ENCODE results near the gene TMC8. TPM values are rescaled to one million over a fixed set of nuclear protein-coding genes. Genes with fewer than 3 reads are reported as not detected.
"Not testable (repeated sequence)": the region's sequence is repeated elsewhere in the genome, so short reads cannot be mapped to it uniquely, and the experiment has no call there.

Gene TMC8
- polyA plus RNA-seq, 4 donors = 0.90 to 2.6 (median 1.8) TPM

DNA sequence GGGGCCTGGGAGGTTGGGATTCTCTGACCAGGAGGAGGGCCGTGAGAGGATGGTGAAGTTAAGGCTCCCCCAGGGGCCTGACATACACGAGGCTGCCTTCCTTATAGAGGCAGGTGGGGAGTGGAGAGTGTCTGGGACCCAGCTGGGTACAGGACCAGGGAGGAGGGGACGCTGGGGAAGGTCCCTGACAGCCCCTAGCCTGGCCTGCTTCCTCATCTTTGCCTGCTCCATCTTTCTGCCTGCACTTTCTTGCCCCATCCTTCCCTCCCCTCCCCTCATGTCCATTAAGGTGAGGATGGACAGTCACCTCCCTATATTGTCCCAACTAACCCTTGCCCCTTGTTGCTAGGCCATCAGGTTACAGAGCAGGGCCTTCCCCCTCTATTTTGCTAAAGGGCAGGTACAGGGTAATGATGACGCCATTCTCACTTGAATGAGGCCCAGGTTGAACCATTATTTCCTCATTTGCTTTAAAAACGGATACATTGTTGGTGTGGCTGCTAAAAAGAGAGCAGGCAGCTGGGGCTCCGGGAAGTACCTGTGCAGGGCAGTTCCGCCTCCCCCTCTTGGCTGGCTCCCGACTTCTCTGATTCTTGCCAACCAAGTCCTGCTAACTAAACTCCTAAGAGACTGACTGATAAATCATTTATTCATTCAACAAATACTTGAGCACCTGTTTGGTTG is 16.9 kb downstream of the TMC8 start:
- DNase-seq (ENCODE audit: low read depth in 4 of 4, low spot score in 3 of 4) = no peak

DNA sequence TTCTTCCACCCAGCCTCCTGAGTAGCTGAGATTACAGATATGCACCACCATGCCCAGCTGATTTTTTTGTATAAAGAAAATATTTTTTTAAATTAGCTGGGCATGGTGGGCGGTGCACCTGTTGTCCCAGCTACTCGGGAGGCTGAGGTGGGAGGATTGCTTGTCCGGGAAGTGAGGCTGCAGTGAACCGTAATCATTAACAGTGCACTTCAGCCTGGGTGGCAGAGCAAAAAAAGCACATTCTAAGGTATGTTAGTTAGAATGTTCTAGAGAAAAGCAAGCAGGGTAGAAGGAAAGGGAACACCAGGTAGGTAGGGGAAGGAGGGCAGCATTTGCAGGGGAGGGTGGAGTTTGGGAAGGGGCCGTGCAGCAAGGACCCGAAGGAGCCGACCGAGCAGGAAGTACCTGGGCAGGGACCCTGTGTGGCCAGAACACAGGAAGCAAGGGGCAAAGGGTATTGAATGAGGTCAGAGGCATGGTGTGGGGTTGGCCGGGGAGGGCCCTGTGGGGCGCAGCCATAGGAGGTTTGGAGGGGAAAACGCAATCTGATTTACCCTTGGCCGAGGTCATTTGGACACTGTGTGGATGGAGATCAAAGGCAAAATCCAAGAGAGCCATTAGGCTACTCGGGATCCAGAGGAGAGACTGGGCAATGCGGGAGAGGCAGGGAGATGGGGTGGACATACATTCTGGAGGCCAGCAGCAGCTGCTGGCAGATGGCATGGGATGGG is 17.9 kb downstream of the TMC8 start:
- no peak for DNase-seq (ENCODE audit: low read depth in 4 of 4, low spot score in 3 of 4)

DNA sequence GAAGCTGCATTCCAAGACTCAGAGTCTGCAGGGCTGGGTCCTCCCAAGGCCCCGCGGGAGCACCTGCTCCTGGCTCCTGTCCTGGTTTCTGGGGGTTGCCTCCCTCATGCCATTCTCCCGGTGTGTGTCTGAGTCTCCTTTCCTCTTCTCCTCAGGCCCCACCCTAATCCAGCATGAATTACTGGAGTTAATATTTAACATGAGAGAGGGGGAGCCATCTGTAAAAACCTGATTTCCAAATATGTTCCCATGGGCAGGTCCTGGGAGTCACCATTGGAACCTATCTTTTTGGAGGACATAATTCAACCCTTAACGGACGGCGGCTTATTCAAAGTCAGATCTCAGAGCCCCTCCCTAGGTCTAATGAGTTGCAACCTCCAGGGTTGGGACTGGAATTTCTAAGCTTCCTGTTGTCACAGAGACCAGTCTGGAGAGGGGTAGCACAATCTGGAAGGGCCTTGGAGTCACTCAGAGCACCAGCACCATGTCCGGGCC is 21.0 kb downstream of the TMC8 start:
- no peak for DNase-seq (ENCODE audit: low read depth in 4 of 4, low spot score in 3 of 4)

DNA sequence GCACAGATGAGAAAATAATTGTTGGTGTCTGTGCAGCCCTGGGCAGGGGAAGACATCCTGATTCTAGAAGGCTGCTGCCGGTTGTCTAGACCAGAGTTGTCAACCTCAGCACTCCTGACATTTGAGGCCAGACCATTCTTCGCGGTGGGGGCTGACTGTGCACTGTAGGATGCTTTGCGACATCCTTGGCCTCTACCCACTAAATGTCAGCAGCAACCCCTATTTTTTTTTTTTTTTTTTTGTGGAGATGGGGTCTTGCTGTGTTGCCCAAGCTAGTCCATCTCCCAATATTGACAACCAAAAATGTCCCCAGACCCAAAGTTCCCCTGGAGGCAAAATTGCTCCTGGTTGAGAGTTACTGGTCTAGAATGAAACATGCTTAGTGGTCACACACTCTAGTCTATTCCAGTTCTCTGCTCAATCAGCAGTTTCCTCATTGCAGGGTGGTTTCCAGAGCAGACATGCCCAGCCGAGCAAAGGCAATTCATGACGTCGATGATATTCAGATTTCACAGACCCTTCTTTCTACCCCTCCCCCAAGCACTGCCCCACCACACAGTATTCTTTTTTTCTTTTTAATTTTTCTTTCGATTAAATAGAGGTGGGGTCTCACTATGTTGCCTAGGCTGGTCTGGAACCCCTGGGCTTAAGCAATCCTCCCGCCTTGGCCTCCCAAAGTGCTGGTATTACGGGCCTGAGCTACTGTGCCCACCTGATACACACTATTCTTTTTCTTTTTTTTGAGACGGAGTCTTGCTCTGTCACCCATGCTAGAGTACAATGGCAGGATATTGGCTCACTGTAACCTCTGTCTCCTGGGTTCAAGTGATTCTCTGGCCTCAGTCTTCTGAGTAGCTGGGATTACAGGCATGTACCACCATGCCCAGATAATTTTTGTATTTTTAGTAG is 24.6 kb downstream of the TMC8 start:
- DNase-seq (ENCODE audit: low read depth in 4 of 4, low spot score in 3 of 4) = no peak

DNA sequence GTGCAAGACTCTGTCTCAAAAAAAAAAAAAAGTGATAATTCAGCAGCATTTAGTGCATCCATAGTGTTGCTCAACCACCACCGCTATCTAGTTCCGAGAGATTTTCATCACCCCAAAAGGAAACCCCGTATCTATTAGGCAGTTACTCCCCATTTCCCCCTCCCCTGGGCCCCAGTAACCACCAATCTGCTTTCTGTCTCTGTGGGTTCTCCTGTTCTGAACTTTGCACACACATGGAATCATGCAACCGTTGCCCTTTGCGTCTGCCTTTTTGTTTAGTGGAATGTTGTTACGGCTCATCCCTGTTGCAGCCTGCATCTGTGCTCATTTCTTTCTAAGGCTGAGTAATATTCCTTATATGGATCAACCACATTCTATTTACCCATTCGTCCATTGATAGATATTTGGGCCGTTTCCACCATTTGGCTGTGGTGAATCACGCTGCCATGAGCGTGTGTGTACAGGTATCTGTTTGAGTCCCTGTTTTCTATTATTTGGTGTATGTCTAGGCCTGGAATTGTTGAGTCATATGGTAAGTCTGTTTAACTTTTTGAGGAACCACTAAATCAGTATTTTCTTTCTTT is 29.1 kb downstream of the TMC8 start:
- no peak for DNase-seq (ENCODE audit: low read depth in 4 of 4, low spot score in 3 of 4)

DNA sequence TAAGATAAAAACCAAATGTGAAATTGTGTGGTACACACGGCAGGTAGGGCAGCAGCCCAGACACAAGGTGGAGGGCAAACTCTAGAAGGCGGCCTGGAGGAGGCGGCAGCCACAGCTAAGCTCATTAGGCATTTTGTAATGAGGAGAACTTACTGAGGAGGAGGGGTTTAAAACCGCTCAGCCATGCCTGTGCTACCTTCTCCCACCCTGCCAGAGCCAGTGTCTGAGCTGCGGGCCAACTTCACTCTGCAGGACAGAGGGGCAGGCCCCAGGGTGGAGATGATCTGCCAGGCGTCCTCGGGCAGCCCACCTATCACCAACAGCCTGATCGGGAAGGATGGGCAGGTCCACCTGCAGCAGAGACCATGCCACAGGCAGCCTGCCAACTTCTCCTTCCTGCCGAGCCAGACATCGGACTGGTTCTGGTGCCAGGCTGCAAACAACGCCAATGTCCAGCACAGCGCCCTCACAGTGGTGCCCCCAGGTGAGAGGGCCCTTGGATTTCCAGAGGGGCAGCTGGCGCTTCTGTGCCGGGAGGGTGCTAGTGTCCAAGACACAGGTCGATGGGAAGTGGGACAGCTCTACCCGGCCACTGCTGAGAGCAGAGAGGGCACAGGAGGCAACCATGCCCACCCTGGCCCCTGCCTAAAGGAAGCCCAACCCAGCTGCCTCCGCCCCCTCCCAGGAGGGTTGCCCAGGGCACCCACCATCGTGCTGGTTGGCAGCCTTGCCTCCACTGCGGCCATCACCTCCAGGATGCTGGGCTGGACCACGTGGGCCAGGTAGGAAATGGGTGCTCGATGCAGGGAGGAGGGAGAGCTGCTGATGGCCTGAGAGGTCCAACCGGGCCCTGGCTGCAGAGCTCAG is 33.5 kb downstream of the TMC8 start:
- no peak for DNase-seq (ENCODE audit: low read depth in 4 of 4, low spot score in 3 of 4)

DNA sequence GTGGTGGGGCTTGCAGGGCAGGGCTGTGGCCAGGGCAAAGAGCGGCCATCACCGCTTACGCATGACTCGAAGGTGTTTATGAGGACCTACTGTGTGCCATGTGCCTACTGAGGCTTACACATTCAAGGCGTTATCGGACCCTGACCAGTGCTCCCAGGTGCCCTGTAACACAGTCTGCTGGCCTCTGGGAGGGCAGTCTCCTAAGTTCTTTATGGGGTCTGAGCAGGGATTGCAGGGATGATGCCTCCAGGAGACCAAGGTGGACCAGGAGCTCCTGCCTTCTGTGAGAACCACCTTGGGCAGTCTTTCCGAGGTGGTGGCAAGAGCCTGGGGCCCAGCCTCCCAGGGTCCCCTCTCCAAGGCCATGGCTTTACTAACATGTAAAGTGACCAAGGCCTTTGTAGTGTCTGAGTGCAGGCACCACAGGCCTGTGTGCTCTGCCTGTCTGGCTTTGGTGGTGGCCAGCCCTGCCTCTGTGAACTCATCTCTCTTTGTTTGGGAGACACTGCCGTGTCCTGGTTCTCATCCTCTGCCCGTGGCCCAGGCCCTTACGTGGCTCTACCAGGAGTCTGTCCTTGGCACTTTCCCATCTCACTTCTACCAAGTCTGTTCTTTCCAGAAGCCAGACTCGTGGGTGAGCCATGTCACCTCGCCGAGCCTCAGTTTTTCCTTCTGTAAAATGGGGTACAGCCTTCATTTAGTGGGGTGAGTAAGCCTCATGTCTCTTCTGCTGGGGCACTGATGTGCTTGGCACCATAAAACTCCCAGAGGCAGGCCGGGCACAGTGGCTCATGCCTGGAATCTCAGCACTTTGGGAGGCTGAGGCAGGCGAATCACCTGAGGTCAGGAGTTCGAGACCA is 34.4 kb downstream of the TMC8 start:
- DNase-seq (ENCODE audit: low read depth in 4 of 4, low spot score in 3 of 4) = no peak

DNA sequence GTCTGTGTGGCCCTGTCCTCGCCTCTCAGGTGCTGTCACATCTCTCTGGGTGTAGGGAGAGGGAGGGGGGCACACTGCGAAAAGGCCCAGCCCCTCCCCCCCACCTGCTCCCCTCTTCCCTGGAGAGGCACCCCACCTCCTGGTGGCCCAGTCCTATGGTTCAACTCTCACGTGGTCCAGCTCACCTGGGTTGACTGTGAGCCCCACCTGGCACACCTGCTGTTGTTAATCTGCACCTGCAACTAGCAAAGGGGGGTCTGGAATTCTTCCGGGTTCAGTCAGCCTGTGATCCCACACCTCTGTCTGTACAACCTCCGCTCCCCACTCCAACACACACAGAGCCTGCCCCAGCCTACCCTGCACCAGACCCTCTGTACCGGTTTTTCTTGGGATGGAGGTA is 35.8 kb downstream of the TMC8 start:
- no peak for DNase-seq (ENCODE audit: low read depth in 4 of 4, low spot score in 3 of 4)

DNA sequence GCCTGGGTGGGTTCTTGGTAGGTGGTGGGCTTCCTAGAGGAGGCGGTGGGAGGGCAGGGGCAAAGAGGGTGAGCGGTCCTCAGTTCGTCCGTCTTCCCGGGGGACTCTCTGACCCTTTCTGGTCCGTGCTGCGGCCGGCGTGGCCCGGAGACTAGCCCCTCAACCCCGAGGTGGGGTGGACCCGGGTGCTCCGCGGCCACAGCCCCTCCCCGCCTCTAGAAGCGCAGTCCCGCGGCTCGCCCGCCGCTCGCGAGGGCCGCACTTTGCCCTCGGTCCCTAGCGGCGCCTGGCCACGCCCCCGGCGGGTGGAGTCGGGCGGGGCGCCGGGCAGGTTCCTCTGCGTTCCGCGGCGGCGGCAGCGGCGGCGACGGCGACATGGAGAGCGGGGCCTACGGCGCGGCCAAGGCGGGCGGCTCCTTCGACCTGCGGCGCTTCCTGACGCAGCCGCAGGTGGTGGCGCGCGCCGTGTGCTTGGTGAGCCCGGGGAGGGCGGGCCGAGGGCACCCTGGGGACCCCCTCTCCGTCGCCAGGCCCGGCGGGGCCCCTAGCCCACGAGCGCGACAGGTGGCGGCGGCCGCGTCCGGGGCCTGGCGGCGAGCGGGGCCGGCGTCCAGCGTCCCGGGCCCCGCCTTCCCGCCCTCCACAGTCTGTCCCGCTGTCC is 37.8 kb downstream of the TMC8 start, which contains the start of gene SYNGR2:
SYNGR2 (plus strand) TSS at position 340 of the 661 bp plus-strand sequence; CDS start at position 376, 36 bp downstream.
- no peak for DNase-seq (ENCODE audit: low read depth in 4 of 4, low spot score in 3 of 4)

DNA sequence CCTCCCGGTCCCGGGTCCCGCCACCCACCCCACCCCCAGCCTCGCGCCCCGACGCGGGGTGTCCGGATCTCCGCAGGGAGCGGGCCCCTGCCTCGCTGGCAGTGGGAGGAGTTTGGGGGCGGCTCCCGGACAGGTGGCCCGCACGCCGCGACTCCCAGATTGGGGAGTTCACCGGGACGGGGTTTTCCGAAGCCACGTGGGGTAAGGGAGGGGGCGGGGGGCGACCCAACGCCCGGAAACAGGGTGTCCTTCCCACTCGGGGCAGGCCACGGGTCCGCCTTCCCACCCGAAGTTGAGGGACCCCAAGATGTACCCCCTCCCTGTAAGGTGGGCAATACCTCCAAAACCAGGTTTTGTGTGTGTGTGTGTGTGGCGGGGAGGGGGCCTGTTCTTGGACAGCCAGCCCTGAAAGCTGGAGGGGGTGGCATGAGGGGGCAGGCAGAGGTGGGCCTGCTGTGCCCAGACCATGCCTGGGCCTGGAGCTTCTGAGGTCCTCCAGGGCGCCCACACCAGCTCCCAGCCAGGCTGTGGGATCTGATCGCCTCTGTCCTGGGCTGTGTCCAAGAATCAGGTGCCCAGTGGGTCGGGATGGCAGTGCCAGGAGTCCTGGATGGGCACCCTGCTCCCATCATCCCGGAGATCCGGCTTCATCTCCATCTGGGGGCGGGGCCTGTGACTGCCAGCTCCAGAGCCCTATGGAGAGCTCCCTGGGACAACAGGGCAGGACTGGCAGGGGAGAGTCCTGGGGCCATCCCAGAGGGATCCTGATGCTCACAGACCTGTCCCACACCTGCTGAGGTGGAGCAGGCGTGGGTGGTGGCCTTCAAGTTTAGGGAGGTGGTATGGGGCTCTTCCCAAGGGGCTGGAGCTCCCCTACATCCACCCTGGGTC is 38.6 kb downstream of the TMC8 start:
- no peak for DNase-seq (ENCODE audit: low read depth in 4 of 4, low spot score in 3 of 4)

DNA sequence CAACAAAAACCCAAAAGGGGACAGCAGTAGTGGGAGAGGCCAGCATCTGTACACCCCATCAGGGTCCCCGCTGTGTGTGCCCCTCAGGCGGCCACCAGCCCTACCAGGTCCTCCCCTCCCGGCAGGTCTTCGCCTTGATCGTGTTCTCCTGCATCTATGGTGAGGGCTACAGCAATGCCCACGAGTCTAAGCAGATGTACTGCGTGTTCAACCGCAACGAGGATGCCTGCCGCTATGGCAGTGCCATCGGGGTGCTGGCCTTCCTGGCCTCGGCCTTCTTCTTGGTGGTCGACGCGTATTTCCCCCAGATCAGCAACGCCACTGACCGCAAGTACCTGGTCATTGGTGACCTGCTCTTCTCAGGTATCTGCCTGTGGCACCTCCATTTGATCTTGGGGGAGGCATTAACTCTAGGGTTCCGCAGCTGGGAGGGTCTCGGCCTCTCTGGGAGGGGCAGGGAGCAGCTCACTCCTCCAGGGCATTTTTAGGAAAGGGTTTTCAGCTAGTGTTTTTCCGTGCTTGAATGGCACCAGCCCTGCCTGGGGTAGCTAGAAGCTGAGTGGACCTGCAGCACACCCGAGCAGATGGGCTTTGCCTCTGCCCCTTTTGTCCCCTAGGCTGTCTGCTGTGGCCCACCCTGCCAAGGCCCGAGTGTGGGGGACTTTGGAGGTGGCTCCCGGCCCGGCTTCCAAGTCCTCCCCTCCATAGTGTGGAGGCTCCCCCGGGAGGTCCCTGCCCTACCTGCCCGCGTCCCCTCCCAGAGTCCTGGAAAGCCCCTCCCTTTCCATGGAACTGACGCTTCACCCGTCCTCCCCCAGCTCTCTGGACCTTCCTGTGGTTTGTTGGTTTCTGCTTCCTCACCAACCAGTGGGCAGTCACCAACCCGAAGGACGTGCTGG is 40.4 kb downstream of the TMC8 start:
- no peak for DNase-seq (ENCODE audit: low read depth in 4 of 4, low spot score in 3 of 4)

DNA sequence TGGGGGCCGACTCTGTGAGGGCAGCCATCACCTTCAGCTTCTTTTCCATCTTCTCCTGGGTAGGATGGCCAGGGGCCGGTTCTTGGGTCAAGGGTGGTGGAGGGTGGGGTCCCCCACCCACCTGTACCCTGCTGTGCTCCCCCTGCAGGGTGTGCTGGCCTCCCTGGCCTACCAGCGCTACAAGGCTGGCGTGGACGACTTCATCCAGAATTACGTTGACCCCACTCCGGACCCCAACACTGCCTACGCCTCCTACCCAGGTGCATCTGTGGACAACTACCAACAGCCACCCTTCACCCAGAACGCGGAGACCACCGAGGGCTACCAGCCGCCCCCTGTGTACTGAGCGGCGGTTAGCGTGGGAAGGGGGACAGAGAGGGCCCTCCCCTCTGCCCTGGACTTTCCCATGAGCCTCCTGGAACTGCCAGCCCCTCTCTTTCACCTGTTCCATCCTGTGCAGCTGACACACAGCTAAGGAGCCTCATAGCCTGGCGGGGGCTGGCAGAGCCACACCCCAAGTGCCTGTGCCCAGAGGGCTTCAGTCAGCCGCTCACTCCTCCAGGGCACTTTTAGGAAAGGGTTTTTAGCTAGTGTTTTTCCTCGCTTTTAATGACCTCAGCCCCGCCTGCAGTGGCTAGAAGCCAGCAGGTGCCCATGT is 41.1 kb downstream of the TMC8 start:
- DNase-seq (ENCODE audit: low read depth in 4 of 4, low spot score in 3 of 4) = not testable (repeated sequence)

DNA sequence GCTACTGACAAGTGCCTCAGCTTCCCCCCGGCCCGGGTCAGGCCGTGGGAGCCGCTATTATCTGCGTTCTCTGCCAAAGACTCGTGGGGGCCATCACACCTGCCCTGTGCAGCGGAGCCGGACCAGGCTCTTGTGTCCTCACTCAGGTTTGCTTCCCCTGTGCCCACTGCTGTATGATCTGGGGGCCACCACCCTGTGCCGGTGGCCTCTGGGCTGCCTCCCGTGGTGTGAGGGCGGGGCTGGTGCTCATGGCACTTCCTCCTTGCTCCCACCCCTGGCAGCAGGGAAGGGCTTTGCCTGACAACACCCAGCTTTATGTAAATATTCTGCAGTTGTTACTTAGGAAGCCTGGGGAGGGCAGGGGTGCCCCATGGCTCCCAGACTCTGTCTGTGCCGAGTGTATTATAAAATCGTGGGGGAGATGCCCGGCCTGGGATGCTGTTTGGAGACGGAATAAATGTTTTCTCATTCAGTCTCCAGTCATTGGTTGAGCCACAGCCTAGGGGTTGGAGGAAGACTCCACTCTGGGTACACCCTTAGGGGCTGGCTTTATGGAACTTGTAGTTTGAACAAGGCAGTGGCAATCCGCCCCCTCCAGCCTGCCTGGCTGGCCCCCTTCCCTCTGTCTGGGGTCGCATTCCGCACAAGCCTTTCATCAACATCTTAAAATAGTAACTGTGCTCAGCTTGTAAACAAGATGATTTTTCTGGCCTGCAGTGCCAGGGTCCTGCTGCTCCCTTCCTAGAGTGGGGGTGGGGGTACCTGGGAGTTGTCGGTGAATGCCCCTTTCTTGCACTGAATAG is 41.9 kb downstream of the TMC8 start:
- DNase-seq (ENCODE audit: low read depth in 4 of 4, low spot score in 3 of 4) = no peak

DNA sequence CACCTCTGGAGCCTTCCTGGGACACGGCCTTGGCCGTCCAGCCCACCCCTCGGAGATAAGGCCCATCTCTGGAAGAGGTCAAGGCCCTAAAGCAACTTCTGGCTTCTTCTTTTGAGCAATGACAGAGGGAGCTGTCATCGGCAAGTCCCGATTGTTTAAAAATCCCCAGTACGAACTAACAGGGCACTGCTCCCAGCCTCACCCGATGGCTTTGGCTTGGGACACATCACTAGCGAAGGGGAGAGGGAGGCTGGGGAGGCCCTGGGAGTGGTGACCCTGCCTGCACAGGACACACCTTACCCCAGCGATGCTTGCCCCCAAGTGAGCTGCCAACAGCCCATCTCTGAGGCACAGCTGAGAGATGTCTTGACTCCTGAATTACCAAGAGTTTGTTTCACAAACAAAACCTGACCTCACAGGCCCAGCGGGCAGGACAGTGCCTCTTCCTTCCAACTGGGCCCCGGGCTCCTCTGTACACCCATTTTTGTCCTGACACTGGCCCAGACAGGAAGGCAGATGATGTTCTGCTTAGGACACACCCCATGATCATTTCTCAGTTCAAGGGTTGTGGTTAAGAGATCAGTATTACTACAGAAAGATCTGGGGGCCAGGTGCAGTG is 42.6 kb downstream of the TMC8 start:
- DNase-seq (ENCODE audit: low read depth in 4 of 4, low spot score in 3 of 4) = no peak

All from left renal pelvis (tissue), 4 donors.